Effector memory CD8-positive, alpha-beta T cell (primary cell): ENCODE results near the gene NOL12.

Experiments
- ATAC-seq: fragments of 150-1000 bp; cut with Tn5 transposase; replicated peaks from 2 replicates; pipeline ENCODE4 v1.10.0; 2021; ENCODE audit warnings: mild to moderate bottlenecking, moderate library complexity
- DNase-seq, 3 experiments: peaks; one replicate each; pipeline ENCODE4 v3.0.0; 2021
- H3K27ac Mint-ChIP-seq, 2 donors: one replicate each; pipeline ENCODE4 v1.8.0; 2022; ENCODE audit warnings: mild to moderate bottlenecking in 2 of 2, mixed read lengths in 2 of 2, moderate library complexity in 2 of 2
- H3K27me3 Mint-ChIP-seq, 2 donors: one replicate each; pipeline ENCODE4 v1.8.0; 2022; ENCODE audit warnings: mixed read lengths in 2 of 2
- H3K36me3 Mint-ChIP-seq: one replicate; pipeline ENCODE4 v1.8.0; 2022; ENCODE audit warnings: mild to moderate bottlenecking, moderate library complexity, mixed read lengths; ENCODE audit not compliant: insufficient read depth
- H3K4me1 Mint-ChIP-seq, 2 donors: one replicate each; pipeline ENCODE4 v1.8.0; 2022; ENCODE audit warnings: low read depth in 2 of 2, mixed read lengths in 2 of 2
- H3K4me3 Mint-ChIP-seq, 2 donors: one replicate each; pipeline ENCODE4 v1.8.0; 2022; ENCODE audit warnings: mild to moderate bottlenecking in 2 of 2, mixed read lengths in 2 of 2, moderate library complexity in 2 of 2
- H3K9me3 Mint-ChIP-seq, 2 donors: one replicate each; pipeline ENCODE4 v1.8.0; 2022; ENCODE audit warnings: mixed read lengths in 2 of 2
- total RNA-seq, 9 experiments: gene quantifications; one replicate each; lab custom pipeline; 2026; lab: John Stamatoyannopoulos, UW

Gene NOL12
- 2.6 to 7.9 (median 6.3) reads per million in 9 experiments for total RNA-seq

- peak within 1 kb of the TSS; percentile 96 to 97 for H3K4me3 Mint-ChIP-seq
Observed at GRCh38 chr22:37686002-37686982, at the start of gene NOL12. NOL12 (plus strand) TSS chr22:37686343; CDS start chr22:37686393, 50 bp downstream.

GRCh38 chr22:37636949-37637273 is 49.2 kb upstream of the NOL12 start:
- peaks cover 20% of the 10 kb centered on the region for H3K36me3 Mint-ChIP-seq
- DNase-seq (no peak), ATAC-seq (no peak)
- H3K4me3 Mint-ChIP-seq = peak overlapping the region; percentile 94 to 99
- H3K9me3 Mint-ChIP-seq = no peaks in the 10 kb centered on the region
- peaks cover 60 to 64% of the 10 kb centered on the region in 2 donors for H3K4me1 Mint-ChIP-seq
- no peaks in the 10 kb centered on the region for H3K27me3 Mint-ChIP-seq
- H3K27ac Mint-ChIP-seq = peak overlapping the region; percentile 86 to 96

More at GRCh38 chr22:37686002-37686982, at the start of gene NOL12:
- peaks cover 25 to 26% of the 10 kb centered on the region in 2 donors for H3K4me1 Mint-ChIP-seq
- H3K9me3 Mint-ChIP-seq = no peaks in the 10 kb centered on the region
- no peaks in the 10 kb centered on the region for H3K27me3 Mint-ChIP-seq
- DNase-seq (peak; percentile 67 to 80 (median 71)), ATAC-seq (peak; percentile 89)
- H3K27ac Mint-ChIP-seq = peak within 1 kb of the TSS; percentile 97
- H3K36me3 Mint-ChIP-seq = peaks cover 27% of the 10 kb centered on the region

GRCh38 chr22:37638391-37639069 is 47.6 kb upstream of the NOL12 start:
- peaks cover 24% of the 10 kb centered on the region for H3K36me3 Mint-ChIP-seq
- H3K9me3 Mint-ChIP-seq = no peaks in the 10 kb centered on the region
- H3K27me3 Mint-ChIP-seq = no peaks in the 10 kb centered on the region
- peak in 1 of 3 experiments; percentile 26 for DNase-seq
- peaks cover 61% of the 10 kb centered on the region in 2 donors for H3K4me1 Mint-ChIP-seq
- H3K27ac Mint-ChIP-seq = peak overlapping the region; percentile 86 to 97
- H3K4me3 Mint-ChIP-seq = peak overlapping the region; percentile 94 to 99
- ATAC-seq = peak; percentile 42

GRCh38 chr22:37639070-37639760 is 46.9 kb upstream of the NOL12 start, which contains the start of gene SH3BP1:
SH3BP1 (plus strand) TSS chr22:37639669; CDS start chr22:37639788, 119 bp downstream.
- DNase-seq (peak; percentile 33 to 46 (median 35)), ATAC-seq (peak; percentile 49)
- H3K4me1 Mint-ChIP-seq = peaks cover 59% of the 10 kb centered on the region in 2 donors
- peak within 1 kb of the TSS; percentile 94 to 99 for H3K4me3 Mint-ChIP-seq
- H3K27me3 Mint-ChIP-seq = no peaks in the 10 kb centered on the region
- peak within 1 kb of the TSS; percentile 96 to 97 for H3K27ac Mint-ChIP-seq
- H3K9me3 Mint-ChIP-seq = no peaks in the 10 kb centered on the region
- peaks cover 31% of the 10 kb centered on the region for H3K36me3 Mint-ChIP-seq

GRCh38 chr22:37639771-37640590 is 46.2 kb upstream of the NOL12 start:
- Mint-ChIP-seq H3K36me3 (peaks cover 37% of the 10 kb centered on the region), H3K27ac (peak overlapping the region; percentile 91 to 96), H3K4me1 (peaks cover 54 to 56% of the 10 kb centered on the region in 2 donors), H3K9me3 (no peaks in the 10 kb centered on the region), H3K4me3 (peak overlapping the region; percentile 94 to 99), H3K27me3 (no peaks in the 10 kb centered on the region)
- ATAC-seq (peak; percentile 18), DNase-seq (no peak)

GRCh38 chr22:37640591-37641560 is 45.3 kb upstream of the NOL12 start:
- H3K4me1 Mint-ChIP-seq = peaks cover 53 to 54% of the 10 kb centered on the region in 2 donors
- DNase-seq (no peak), ATAC-seq (peak; percentile 17)
- H3K9me3 Mint-ChIP-seq = no peaks in the 10 kb centered on the region
- H3K27ac Mint-ChIP-seq = peak overlapping the region; percentile 91 to 96
- no peaks in the 10 kb centered on the region for H3K27me3 Mint-ChIP-seq
- peak overlapping the region; percentile 94 to 99 for H3K4me3 Mint-ChIP-seq
- peaks cover 46% of the 10 kb centered on the region for H3K36me3 Mint-ChIP-seq

GRCh38 chr22:37641561-37641949 is 44.6 kb upstream of the NOL12 start:
- Mint-ChIP-seq H3K27ac (peak overlapping the region in 1 of 2 donors; percentile 96), H3K27me3 (no peaks in the 10 kb centered on the region), H3K9me3 (no peaks in the 10 kb centered on the region), H3K4me1 (peaks cover 48% of the 10 kb centered on the region in 2 donors), H3K36me3 (peaks cover 53% of the 10 kb centered on the region), H3K4me3 (peak overlapping the region; percentile 94 to 99)
- DNase-seq (no peak), ATAC-seq (no peak)

GRCh38 chr22:37643225-37643847 is 42.8 kb upstream of the NOL12 start:
- peaks cover 32 to 37% of the 10 kb centered on the region in 2 donors for H3K4me1 Mint-ChIP-seq
- H3K4me3 Mint-ChIP-seq = peak overlapping the region; percentile 65 to 94
- H3K36me3 Mint-ChIP-seq = peaks cover 67% of the 10 kb centered on the region
- H3K9me3 Mint-ChIP-seq = no peaks in the 10 kb centered on the region
- ATAC-seq = peak; percentile 61
- no peaks in the 10 kb centered on the region for H3K27me3 Mint-ChIP-seq
- peak overlapping the region; percentile 44 to 93 for H3K27ac Mint-ChIP-seq
- peak; percentile 86 to 89 (median 89) for DNase-seq

GRCh38 chr22:37647317-37647716 is 38.8 kb upstream of the NOL12 start:
- Mint-ChIP-seq H3K27me3 (no peaks in the 10 kb centered on the region), H3K4me3 (no peak overlapping the region), H3K9me3 (no peaks in the 10 kb centered on the region), H3K27ac (no peak overlapping the region), H3K36me3 (peaks cover 95% of the 10 kb centered on the region), H3K4me1 (peaks cover 18 to 25% of the 10 kb centered on the region in 2 donors)
- ATAC-seq = no peak
- DNase-seq = no peak

GRCh38 chr22:37647928-37648327 is 38.2 kb upstream of the NOL12 start:
- Mint-ChIP-seq H3K36me3 (peaks cover 95% of the 10 kb centered on the region), H3K4me3 (no peak overlapping the region), H3K9me3 (no peaks in the 10 kb centered on the region), H3K27me3 (no peaks in the 10 kb centered on the region), H3K4me1 (peaks cover 14 to 19% of the 10 kb centered on the region in 2 donors), H3K27ac (peak overlapping the region in 1 of 2 donors; percentile 23)
- no peak for ATAC-seq
- no peak for DNase-seq

GRCh38 chr22:37650463-37651136 is 35.5 kb upstream of the NOL12 start:
- H3K27ac Mint-ChIP-seq = no peak overlapping the region
- H3K9me3 Mint-ChIP-seq = no peaks in the 10 kb centered on the region
- H3K4me1 Mint-ChIP-seq = peaks cover 0 to 6% of the 10 kb centered on the region in 2 donors
- ATAC-seq (no peak), DNase-seq (no peak)
- no peaks in the 10 kb centered on the region for H3K27me3 Mint-ChIP-seq
- no peak overlapping the region for H3K4me3 Mint-ChIP-seq
- peaks cover 88% of the 10 kb centered on the region for H3K36me3 Mint-ChIP-seq
